H9 (cell line): ENCODE results near the gene ARID1B. TPM values are rescaled to one million over a fixed set of nuclear protein-coding genes. Genes with fewer than 3 reads are reported as not detected.

Experiments
- DNase-seq: peaks from one replicate; pipeline ENCODE4 v3.0.0-alpha.2; 2017
- H2AFZ ChIP-seq: one replicate; pipeline ENCODE4 v1.6.1; 2013; ENCODE audit warnings: mild to moderate bottlenecking, low read length, control low read depth, moderate library complexity
- H2AK5ac ChIP-seq: 2 replicates; pipeline ENCODE4 v1.6.1; 2013; ENCODE audit warnings: low read length, control low read depth, mixed read lengths; ENCODE audit not compliant: insufficient read length
- H2BK120ac ChIP-seq: one replicate; pipeline ENCODE4 v1.6.1; 2013; ENCODE audit warnings: low read depth, mild to moderate bottlenecking, low read length, control low read depth, inconsistent platforms; ENCODE audit not compliant: poor library complexity, severe bottlenecking
- H2BK12ac ChIP-seq: 2 replicates; pipeline ENCODE4 v1.6.1; 2013; ENCODE audit warnings: low read length, control low read depth, mixed read lengths, low read depth; ENCODE audit not compliant: insufficient read length
- H2BK15ac ChIP-seq: 2 replicates; pipeline ENCODE4 v1.6.1; 2013; ENCODE audit warnings: low read depth, low read length, control low read depth
- H2BK20ac ChIP-seq: one replicate; pipeline ENCODE4 v1.6.1; 2013; ENCODE audit warnings: low read depth, mild to moderate bottlenecking, low read length, control low read depth, inconsistent platforms; ENCODE audit not compliant: poor library complexity, severe bottlenecking
- H2BK5ac ChIP-seq: 2 replicates; pipeline ENCODE4 v1.6.1; 2013; ENCODE audit warnings: low read length, control low read depth, mixed read lengths; ENCODE audit not compliant: insufficient read length
- H3K14ac ChIP-seq: 2 replicates; pipeline ENCODE4 v1.6.1; 2013; ENCODE audit warnings: low read length, control low read depth; ENCODE audit not compliant: insufficient read depth
- H3K18ac ChIP-seq: 2 replicates; pipeline ENCODE4 v1.6.1; 2013; ENCODE audit warnings: low read depth, mild to moderate bottlenecking, mixed read lengths, low read length, control low read depth; ENCODE audit not compliant: insufficient read length
- H3K23ac ChIP-seq: 2 replicates; pipeline ENCODE4 v1.6.1; 2013; ENCODE audit warnings: low read length, control low read depth, mixed read lengths, low read depth; ENCODE audit not compliant: insufficient read length
- H3K23me2 ChIP-seq: 2 replicates; pipeline ENCODE4 v1.6.1; 2013; ENCODE audit warnings: low read depth, mild to moderate bottlenecking, mixed read lengths, low read length, control low read depth; ENCODE audit not compliant: insufficient read length, poor library complexity, severe bottlenecking
- H3K27ac ChIP-seq: 2 replicates; pipeline ENCODE4 v1.5.1; 2013; ENCODE audit warnings: low read length, control low read depth, mixed read lengths, low read depth; ENCODE audit not compliant: insufficient read length
- H3K27me3 ChIP-seq: 2 replicates; pipeline ENCODE4 v1.6.1; 2013; ENCODE audit warnings: low read length, control low read depth, inconsistent platforms; ENCODE audit not compliant: insufficient read depth
- H3K4ac ChIP-seq: 2 replicates; pipeline ENCODE4 v1.6.1; 2013; ENCODE audit warnings: low read depth, mild to moderate bottlenecking, control low read depth, inconsistent platforms, low read length, moderate library complexity
- H3K4me1 ChIP-seq: 2 replicates; pipeline ENCODE4 v1.6.1; 2013; ENCODE audit warnings: low read length, control low read depth, inconsistent platforms; ENCODE audit not compliant: insufficient read depth
- H3K4me2 ChIP-seq: 2 replicates; pipeline ENCODE4 v1.6.1; 2013; ENCODE audit warnings: low read length, control low read depth, mixed read lengths; ENCODE audit not compliant: insufficient read length, insufficient read depth
- H3K56ac ChIP-seq: 2 replicates; pipeline ENCODE4 v1.6.1; 2013; ENCODE audit warnings: low read depth, mild to moderate bottlenecking, mixed read lengths, low read length, control low read depth; ENCODE audit not compliant: insufficient read length
- H3K79me1 ChIP-seq: 2 replicates; pipeline ENCODE4 v1.6.1; 2013; ENCODE audit warnings: low read depth, mild to moderate bottlenecking, moderate library complexity, low read length, control low read depth, inconsistent platforms; ENCODE audit not compliant: insufficient read depth, poor library complexity, severe bottlenecking
- H3K79me2 ChIP-seq: 2 replicates; pipeline ENCODE4 v1.6.1; 2013; ENCODE audit warnings: low read length, control low read depth, inconsistent platforms; ENCODE audit not compliant: insufficient read depth
- H3K9ac ChIP-seq: 2 replicates; pipeline ENCODE4 v1.6.1; 2013; ENCODE audit warnings: low read length, control low read depth, mixed read lengths; ENCODE audit not compliant: insufficient read length; ENCODE audit errors: extremely low read depth
- H3K9me3 ChIP-seq: one replicate; pipeline ENCODE4 v1.6.1; 2013; ENCODE audit warnings: low read depth, low read length, inconsistent platforms; ENCODE audit not compliant: control insufficient read depth
- H3T11ph ChIP-seq: one replicate; pipeline ENCODE4 v1.6.1; 2013; ENCODE audit warnings: mild to moderate bottlenecking, low read length, control low read depth, inconsistent platforms
- H4K20me1 ChIP-seq: one replicate; pipeline ENCODE4 v1.6.1; 2013; ENCODE audit not compliant: control insufficient read depth, insufficient read length, insufficient read depth
- H4K5ac ChIP-seq: 2 replicates; pipeline ENCODE4 v1.6.1; 2013; ENCODE audit warnings: low read depth, mild to moderate bottlenecking, mixed read lengths, low read length, control low read depth; ENCODE audit not compliant: insufficient read length
- H4K8ac ChIP-seq: replicated peaks from 2 replicates; pipeline ENCODE4 v1.6.1; 2013; ENCODE audit warnings: low read length, control low read depth, mixed read lengths, low read depth; ENCODE audit not compliant: insufficient read length
- H4K91ac ChIP-seq: 2 replicates; pipeline ENCODE4 v1.6.1; 2013; ENCODE audit warnings: low read depth, mild to moderate bottlenecking, moderate library complexity, mixed read lengths, low read length, control low read depth; ENCODE audit not compliant: insufficient read length
- H3K27ac Mint-ChIP-seq, 3 experiments: 2 replicates in 2 of 3; 3 replicates in 1 of 3; pipeline ENCODE4 v1.8.0; 2020 to 2021; ENCODE audit warnings: mixed read lengths in 3 of 3, mild to moderate bottlenecking in 1 of 3, moderate library complexity in 1 of 3
- H3K27me3 Mint-ChIP-seq: 2 replicates; pipeline ENCODE4 v1.8.0; 2021; ENCODE audit warnings: low read depth, mild to moderate bottlenecking, moderate library complexity, mixed read lengths
- H3K36me3 Mint-ChIP-seq, 3 experiments: 2 replicates in 2 of 3; 3 replicates in 1 of 3; pipeline ENCODE4 v1.8.0; 2020 to 2021; ENCODE audit warnings: low read depth in 3 of 3, mixed read lengths in 3 of 3; ENCODE audit not compliant: insufficient read depth in 1 of 3
- H3K4me1 Mint-ChIP-seq, 2 experiments: 2 replicates each; pipeline ENCODE4 v1.8.0; 2020; ENCODE audit warnings: mixed read lengths in 2 of 2
- H3K4me3 Mint-ChIP-seq, 2 experiments: 2 replicates in 1 of 2; 3 replicates in 1 of 2; pipeline ENCODE4 v1.8.0; 2020 to 2021; ENCODE audit warnings: mild to moderate bottlenecking in 2 of 2, mixed read lengths in 2 of 2, moderate library complexity in 1 of 2
- H3K9me3 Mint-ChIP-seq, 2 experiments: 2 replicates in 1 of 2; 3 replicates in 1 of 2; pipeline ENCODE4 v1.8.0; 2020; ENCODE audit warnings: mild to moderate bottlenecking in 2 of 2, mixed read lengths in 2 of 2, moderate library complexity in 1 of 2
- CTCF ChIP-seq: fragments of 200-600 bp; sonication (generic); conservative IDR thresholded peaks from 3 replicates; pipeline ENCODE4 v1.8.0; 2021; ENCODE audit warnings: antibody characterized with exemption, mild to moderate bottlenecking
- WGBS: extraction: QIAGEN DNeasy Blood & Tissue Kit; methylation state at CpG from one replicate; pipeline ENCODE4 v1.1.7; 2013; ENCODE audit warnings: missing lambda C conversion rate, low lambda C conversion rate, mixed read lengths; ENCODE audit not compliant: insufficient read length; ENCODE audit errors: extremely low coverage; 5-methylcytosine and 5-hydroxymethylcytosine counted together
- total RNA-seq: library from RNA; stranded (reverse); gene quantifications from 2 replicates; pipeline ENCODE4 v1.2.1, GENCODE V29; 2021

The ARID1B gene
- total RNA-seq, 1 experiment from 2014 or later: 88.2 TPM

GRCh38 chr6:157177731-157178336 is 400.7 kb downstream of the ARID1B start:
- Histone ChIP-seq H2BK20ac (no peak overlapping the region), H3K4me1 (no peaks in the 10 kb centered on the region), H4K5ac (no peak overlapping the region), H2BK120ac (no peak overlapping the region), H3K79me1 (no peaks in the 10 kb centered on the region), H3K27me3 (no peaks in the 10 kb centered on the region), H3K9me3 (no peaks in the 10 kb centered on the region), H4K20me1 (no peaks in the 10 kb centered on the region), H3K18ac (no peak overlapping the region), H2BK12ac (no peak overlapping the region), H4K91ac (no peak overlapping the region), H3K9ac (no peak overlapping the region), H3K4me2 (no peak overlapping the region), H2AFZ (no peak overlapping the region), H2AK5ac (no peak overlapping the region), H2BK15ac (no peak overlapping the region), H3K23ac (no peak overlapping the region), H4K8ac (no peak overlapping the region), H3T11ph (no peak overlapping the region), H2BK5ac (no peak overlapping the region), H3K27ac (no peak overlapping the region), H3K4ac (no peak overlapping the region), H3K56ac (no peak overlapping the region), H3K79me2 (no peaks in the 10 kb centered on the region), H3K23me2 (no peaks in the 10 kb centered on the region), H3K14ac (no peak overlapping the region)
- peak overlapping the region in 1 of 3 experiments; percentile 35; a peak in 1 of 7 replicates for H3K27ac Mint-ChIP-seq
- TF ChIP-seq CTCF: no peak
- H3K27me3 Mint-ChIP-seq: no peaks in the 10 kb centered on the region
- peaks cover 2 to 16% (median 9%) of the 10 kb centered on the region in 3 experiments; a peak in 5 of 7 replicates for H3K36me3 Mint-ChIP-seq
- no peak for DNase-seq
- peaks cover 2 to 8% of the 10 kb centered on the region in 2 experiments for H3K4me1 Mint-ChIP-seq
- no CpG with 5 or more reads among the region's 15 CpGs for WGBS
- no peak overlapping the region for H3K4me3 Mint-ChIP-seq
- no peaks in the 10 kb centered on the region for H3K9me3 Mint-ChIP-seq
